ENCODE data around the gene ADAMTSL1. TPM values are rescaled to one million over a fixed set of nuclear protein-coding genes. Genes with fewer than 3 reads are reported as not detected.

The ADAMTSL1 gene
- total and polyA plus RNA-seq, 9 of the 15 experiments (the other 6 are each of a cell fraction or from before 2014, with no cell fraction given), result 0.01 TPM; not detected in 8

- H3K4me1 ChIP-seq (replicated peaks in 1 of 2; ENCODE audit: control insufficient read depth in 2 of 2, insufficient read depth in 2 of 2, low read length in 2 of 2), result no peaks in the 10 kb centered on the region
- no peak overlapping the region for H3K27ac ChIP-seq (ENCODE audit: extremely low read depth, low read depth, low read length)
- H2AFZ ChIP-seq (ENCODE audit: low read depth, low read length), result no peak overlapping the region
- H4K20me1 ChIP-seq (replicated peaks; ENCODE audit: control insufficient read depth, insufficient read depth, low read length), result no peaks in the 10 kb centered on the region
- no peak overlapping the region for H3K4me2 ChIP-seq (ENCODE audit: insufficient read depth, low read length)
- H3K9ac ChIP-seq (ENCODE audit: insufficient read depth in 1 of 2, low read depth in 2 of 2, low read length in 2 of 2), result no peak overlapping the region
- no peaks in the 10 kb centered on the region for H3K79me2 ChIP-seq (ENCODE audit: control insufficient read depth, insufficient read depth, low read length)
- POLR2A ChIA-PET, result no interaction called here
- no peaks in the 10 kb centered on the region for H3K36me3 ChIP-seq (ENCODE audit: control insufficient read depth, insufficient read depth, low read length)
- H3K4me3 ChIP-seq, result no peak overlapping the region
- DNase-seq (ENCODE audit: extremely low read depth in 1 of 4, low spot score in 3 of 4) (no peak), FAIRE-seq (no peak), ATAC-seq (no peak)
- H3K9me3 ChIP-seq (replicated peaks; ENCODE audit: control insufficient read depth, insufficient read depth, low read depth, low read length), result no peaks in the 10 kb centered on the region
- CTCF ChIA-PET (ENCODE audit: low intra/inter-chr PET ratio), result no interaction called here
- in situ Hi-C loops (cut with MboI), result no loop called here
- H3K9me1 ChIP-seq (ENCODE audit: control insufficient read depth, insufficient read depth, low read length), result no peaks in the 10 kb centered on the region
- H3K27me3 ChIP-seq (ENCODE audit: control insufficient read depth in 2 of 2, insufficient read depth in 2 of 2, low read length in 2 of 2), result no peaks in the 10 kb centered on the region
- TF ChIP-seq ZNF224 (CRISPR knock-in tag; IDR thresholded peaks at IDR 0.05) (no peak), RBM34 (IDR thresholded peaks at IDR 0.05; ENCODE audit: borderline replicate concordance, insufficient read depth, low read length) (no peak), ARHGAP35 (IDR thresholded peaks at IDR 0.05; ENCODE audit: partially characterized antibody) (no peak), HES1 (IDR thresholded peaks at IDR 0.05; ENCODE audit: low read depth) (no peak), NR1H2 (CRISPR knock-in tag; IDR thresholded peaks at IDR 0.05) (no peak), CHD2 (IDR thresholded peaks at IDR 0.05; ENCODE audit: low read depth, low read length) (no peak), CAMTA2 (CRISPR knock-in tag; conservative IDR thresholded peaks at IDR 0.05) (no peak), HIVEP1 (CRISPR knock-in tag; IDR thresholded peaks at IDR 0.05) (no peak), CCNT2 (IDR thresholded peaks at IDR 0.05; ENCODE audit: borderline replicate concordance, extremely low read depth, insufficient read length, low read depth, low read length) (no peak), USF1 (CRISPR knock-in tag; IDR thresholded peaks at IDR 0.05) (no peak), MEIS2 (IDR thresholded peaks at IDR 0.05; ENCODE audit: partially characterized antibody) (no peak), SRSF3 (IDR thresholded peaks at IDR 0.05; ENCODE audit: insufficient read depth, low read length) (no peak), HDAC1 (IDR thresholded peaks at IDR 0.05) (no peak), KAT2B (IDR thresholded peaks at IDR 0.05; ENCODE audit: low read depth, low read length) (no peak), CREB3 (tag; conservative IDR thresholded peaks at IDR 0.05; ENCODE audit: low read depth) (no peak), KLF6 (CRISPR knock-in tag; IDR thresholded peaks at IDR 0.05; ENCODE audit: borderline replicate concordance) (no peak), NR2C2 (CRISPR knock-in tag; IDR thresholded peaks at IDR 0.05) (no peak), NR2C2 (tag; IDR thresholded peaks at IDR 0.05) (no peak), YBX1 (IDR thresholded peaks at IDR 0.05) (no peak)
- intact Hi-C loops (cut with micrococcal nuclease), result no loop called here
- BruUV-seq (replicated peaks), result no TSS peak
- 0% methylated on average over 6 of the region's 6 CpGs for WGBS (ENCODE audit: insufficient coverage, low coverage, missing lambda C conversion rate)
These were observed 352.3 kb downstream of the ADAMTSL1 start for GRCh38 chr9:18826248-18826647.

Measured in K562 (cell line).